ENCODE measurements around the gene IDUA. TPM values are rescaled to one million over a fixed set of nuclear protein-coding genes. Genes with fewer than 3 reads are reported as not detected.

The IDUA gene
- total RNA-seq, 3 donors from 2014 or later (not counting 1 experiment from before 2014, with no cell fraction given): 38.7 to 43.6 (median 43.0) TPM

DNA sequence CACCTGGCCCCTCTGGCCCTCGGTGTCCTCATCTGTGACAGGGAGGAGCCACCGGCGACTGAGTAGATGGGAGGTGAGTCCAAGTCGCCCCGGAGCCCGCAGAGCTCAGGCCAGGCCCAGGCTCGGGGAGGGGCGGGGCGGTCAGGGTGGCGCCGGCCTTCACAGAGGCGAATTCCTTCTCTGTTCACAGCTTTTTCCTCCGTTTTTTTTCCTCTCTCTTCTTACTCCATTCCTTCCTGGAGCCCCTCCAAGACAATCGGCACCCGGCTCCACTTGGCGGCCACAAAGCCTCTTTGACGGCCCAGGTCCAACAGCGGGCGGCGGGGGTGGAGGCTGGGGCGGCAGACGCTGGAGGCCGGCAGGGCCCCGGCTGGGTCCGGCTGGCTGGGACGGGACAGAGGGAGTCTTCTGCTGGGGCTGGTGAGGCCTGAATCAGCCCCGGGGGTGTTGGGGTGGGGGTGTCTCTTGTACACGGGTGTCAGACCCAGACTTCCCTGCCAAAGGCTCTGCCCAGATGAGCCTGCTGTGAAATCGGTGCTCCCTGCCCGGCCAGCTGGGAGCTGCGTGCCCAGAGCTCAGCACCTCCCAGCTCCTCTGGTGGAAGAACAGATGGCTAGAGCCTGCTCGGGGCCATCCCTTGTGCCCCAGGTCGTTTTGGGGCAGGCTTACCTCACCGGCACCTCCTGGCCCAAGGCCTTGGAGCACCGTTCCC lies 47.2 kb downstream of the IDUA start:
- no peak overlapping the region for H3K4me3 ChIP-seq (ENCODE audit: low read length)
- ATAC-seq (no peak), DNase-seq (no peak)
- H3K36me3 ChIP-seq (ENCODE audit: control insufficient read depth, insufficient read depth, low read length): no peaks in the 10 kb centered on the region
- H3K4me3 Mint-ChIP-seq: no peak overlapping the region
- H3K9me3 ChIP-seq (ENCODE audit: control insufficient read depth, insufficient read depth, low read length): no peaks in the 10 kb centered on the region
- no peaks in the 10 kb centered on the region for H3K36me3 Mint-ChIP-seq
- TF ChIP-seq, protein P1, sequence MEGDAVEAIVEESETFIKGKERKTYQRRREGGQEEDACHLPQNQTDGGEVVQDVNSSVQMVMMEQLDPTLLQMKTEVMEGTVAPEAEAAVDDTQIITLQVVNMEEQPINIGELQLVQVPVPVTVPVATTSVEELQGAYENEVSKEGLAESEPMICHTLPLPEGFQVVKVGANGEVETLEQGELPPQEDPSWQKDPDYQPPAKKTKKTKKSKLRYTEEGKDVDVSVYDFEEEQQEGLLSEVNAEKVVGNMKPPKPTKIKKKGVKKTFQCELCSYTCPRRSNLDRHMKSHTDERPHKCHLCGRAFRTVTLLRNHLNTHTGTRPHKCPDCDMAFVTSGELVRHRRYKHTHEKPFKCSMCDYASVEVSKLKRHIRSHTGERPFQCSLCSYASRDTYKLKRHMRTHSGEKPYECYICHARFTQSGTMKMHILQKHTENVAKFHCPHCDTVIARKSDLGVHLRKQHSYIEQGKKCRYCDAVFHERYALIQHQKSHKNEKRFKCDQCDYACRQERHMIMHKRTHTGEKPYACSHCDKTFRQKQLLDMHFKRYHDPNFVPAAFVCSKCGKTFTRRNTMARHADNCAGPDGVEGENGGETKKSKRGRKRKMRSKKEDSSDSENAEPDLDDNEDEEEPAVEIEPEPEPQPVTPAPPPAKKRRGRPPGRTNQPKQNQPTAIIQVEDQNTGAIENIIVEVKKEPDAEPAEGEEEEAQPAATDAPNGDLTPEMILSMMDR (IDR thresholded peaks at IDR 0.05): no peak
- intact Hi-C loops (cut with micrococcal nuclease): no loop called here
- no peaks in the 10 kb centered on the region for H3K4me1 ChIP-seq (ENCODE audit: control insufficient read depth, insufficient read depth, low read length)
- WGBS (ENCODE audit: insufficient coverage): 85% methylated on average over 35 of the region's 35 CpGs
- no peak overlapping the region for H3K27ac ChIP-seq (ENCODE audit: low read length)
- no peaks in the 10 kb centered on the region for H3K27me3 Mint-ChIP-seq (ENCODE audit: low read depth in 2 of 2)
- H3K27ac Mint-ChIP-seq: no peak overlapping the region
- H3K27me3 ChIP-seq (ENCODE audit: control insufficient read depth, insufficient read depth, low read length): no peaks in the 10 kb centered on the region
- no peaks in the 10 kb centered on the region for H3K4me1 Mint-ChIP-seq
- no peaks in the 10 kb centered on the region for H3K9me3 Mint-ChIP-seq

DNA sequence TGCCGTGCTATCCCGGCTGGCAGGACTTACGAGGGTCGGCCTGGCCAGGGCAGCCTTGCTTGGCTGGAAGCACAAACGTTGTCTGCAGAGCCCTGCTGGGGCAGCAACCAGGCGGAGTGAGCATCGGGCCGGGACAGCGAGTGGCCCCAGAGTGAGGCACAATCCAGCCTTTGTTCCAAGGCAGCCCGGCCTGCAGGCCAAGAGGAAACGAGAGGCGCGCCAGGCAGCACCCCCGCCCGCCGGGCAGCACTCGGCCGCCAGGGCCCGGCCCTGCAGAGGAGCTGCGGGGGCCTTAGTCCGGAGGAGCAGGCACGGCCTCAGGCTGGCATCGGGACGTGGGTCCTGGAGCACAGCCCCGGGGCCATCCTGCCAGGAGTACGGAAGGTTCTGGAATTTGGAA lies 48.7 kb downstream of the IDUA start:
- H3K27me3 Mint-ChIP-seq (ENCODE audit: low read depth in 2 of 2): no peaks in the 10 kb centered on the region
- no peak overlapping the region for H3K4me3 Mint-ChIP-seq
- no peaks in the 10 kb centered on the region for H3K27me3 ChIP-seq (ENCODE audit: control insufficient read depth, insufficient read depth, low read length)
- no peaks in the 10 kb centered on the region for H3K36me3 ChIP-seq (ENCODE audit: control insufficient read depth, insufficient read depth, low read length)
- no peaks in the 10 kb centered on the region for H3K9me3 Mint-ChIP-seq
- DNase-seq (no peak), ATAC-seq (no peak)
- H3K9me3 ChIP-seq (ENCODE audit: control insufficient read depth, insufficient read depth, low read length): no peaks in the 10 kb centered on the region
- no peaks in the 10 kb centered on the region for H3K36me3 Mint-ChIP-seq
- WGBS (ENCODE audit: insufficient coverage): 91% methylated on average over 26 of the region's 26 CpGs
- H3K27ac ChIP-seq (ENCODE audit: low read length): no peak overlapping the region
- TF ChIP-seq, protein P1 (IDR thresholded peaks at IDR 0.05): no peak
- H3K4me3 ChIP-seq (ENCODE audit: low read length): no peak overlapping the region
- H3K4me1 Mint-ChIP-seq: no peaks in the 10 kb centered on the region
- intact Hi-C loops (cut with micrococcal nuclease): no loop called here
- no peak overlapping the region for H3K27ac Mint-ChIP-seq
- no peaks in the 10 kb centered on the region for H3K4me1 ChIP-seq (ENCODE audit: control insufficient read depth, insufficient read depth, low read length)

DNA sequence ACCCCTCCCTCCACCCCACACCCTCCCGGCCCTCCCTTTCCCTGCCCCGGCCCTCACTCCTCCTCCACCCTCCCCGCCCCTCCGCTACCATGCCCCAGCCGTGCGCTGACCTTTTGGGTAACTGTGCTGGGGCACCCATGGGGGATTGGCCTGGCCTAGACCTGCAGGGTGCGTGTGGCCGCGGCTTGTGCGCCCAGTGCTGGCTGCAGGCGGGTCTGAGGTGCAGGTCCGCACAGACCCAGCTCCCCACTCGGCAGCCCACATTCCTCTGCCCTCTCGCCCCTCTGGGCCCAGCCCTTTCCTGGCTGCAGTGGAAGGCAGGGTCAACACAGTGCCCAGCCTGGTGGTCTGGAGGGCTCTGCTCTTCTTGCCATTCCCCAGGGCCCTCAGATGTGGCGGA lies 49.3 kb downstream of the IDUA start:
- Mint-ChIP-seq H3K27ac (no peak overlapping the region), H3K27me3 (ENCODE audit: low read depth in 2 of 2) (no peaks in the 10 kb centered on the region), H3K9me3 (no peaks in the 10 kb centered on the region), H3K36me3 (no peaks in the 10 kb centered on the region), H3K4me3 (no peak overlapping the region), H3K4me1 (no peaks in the 10 kb centered on the region)
- intact Hi-C loops (cut with micrococcal nuclease): no loop called here
- no peak for ATAC-seq
- no peak for DNase-seq
- no peaks in the 10 kb centered on the region for H3K36me3 ChIP-seq (ENCODE audit: control insufficient read depth, insufficient read depth, low read length)
- no peaks in the 10 kb centered on the region for H3K9me3 ChIP-seq (ENCODE audit: control insufficient read depth, insufficient read depth, low read length)
- no peaks in the 10 kb centered on the region for H3K4me1 ChIP-seq (ENCODE audit: control insufficient read depth, insufficient read depth, low read length)
- 91% methylated on average over 15 of the region's 15 CpGs for WGBS (ENCODE audit: insufficient coverage)
- no peaks in the 10 kb centered on the region for H3K27me3 ChIP-seq (ENCODE audit: control insufficient read depth, insufficient read depth, low read length)
- TF ChIP-seq, protein P1 (IDR thresholded peaks at IDR 0.05): no peak
- no peak overlapping the region for H3K4me3 ChIP-seq (ENCODE audit: low read length)
- no peak overlapping the region for H3K27ac ChIP-seq (ENCODE audit: low read length)
